ENCODE data around the gene DNAJC16.

DNAJC16 gene

DNA sequence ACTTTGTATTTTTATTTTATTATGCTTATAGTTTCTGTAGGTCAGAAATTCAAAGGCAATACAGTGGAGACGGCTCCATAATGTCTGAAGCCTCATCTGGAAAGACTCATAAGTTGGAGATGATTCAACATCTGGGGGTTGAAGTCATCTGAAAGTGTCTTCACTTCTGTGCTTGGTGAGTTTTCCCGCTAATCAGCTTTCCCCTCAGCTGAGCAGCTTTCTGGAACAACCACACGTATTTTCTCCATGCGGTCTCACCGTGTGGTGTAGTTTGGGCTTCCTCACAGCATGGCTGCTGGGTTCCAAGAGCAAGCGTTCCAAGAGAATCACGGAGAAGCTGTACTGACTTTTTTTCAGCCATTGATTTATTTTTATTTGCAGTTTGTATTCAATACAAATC, 83.0 kb downstream of the DNAJC16 start:
- Histone ChIP-seq H3K9ac (ENCODE audit: low read length) (no peak overlapping the region), H3K14ac (ENCODE audit: low read length in 2 of 2) (no peak overlapping the region), H3K27me3 (ENCODE audit: control insufficient read depth in 1 of 2, insufficient read depth in 1 of 2, low read length in 2 of 2) (no peaks in the 10 kb centered on the region), H3K4me1 (ENCODE audit: control insufficient read depth, insufficient read depth, low read depth, low read length) (no peaks in the 10 kb centered on the region), H2AFZ (ENCODE audit: low read depth, low read length) (no peak overlapping the region), H3K23ac (ENCODE audit: low read length in 2 of 2) (no peak overlapping the region), H2BK12ac (ENCODE audit: low read length in 2 of 2) (no peak overlapping the region), H2AK5ac (ENCODE audit: low read length, severe bottlenecking) (no peak overlapping the region), H3K18ac (ENCODE audit: low read depth in 1 of 2, low read length in 2 of 2) (no peak overlapping the region), H3K4me3 (ENCODE audit: insufficient read depth in 1 of 2, low read depth in 1 of 2, low read length in 2 of 2) (no peak overlapping the region), H3K9me3 (ENCODE audit: control insufficient read depth, low read length) (peaks cover 3% of the 10 kb centered on the region), H2BK15ac (ENCODE audit: low read depth, poor library complexity, severe bottlenecking) (no peak overlapping the region), H3K79me1 (replicated peaks; ENCODE audit: low read length, poor library complexity, severe bottlenecking) (no peaks in the 10 kb centered on the region), H3K4ac (ENCODE audit: low read depth in 1 of 2, low read length in 2 of 2) (no peak overlapping the region), H2BK5ac (ENCODE audit: low read depth, low read length, poor library complexity, severe bottlenecking) (no peak overlapping the region), H3K36me3 (ENCODE audit: control insufficient read depth in 1 of 2, insufficient read depth in 2 of 2, low read depth in 1 of 2, low read length in 2 of 2) (no peaks in the 10 kb centered on the region), H2BK120ac (ENCODE audit: low read depth, low read length) (no peak overlapping the region), H3K4me2 (ENCODE audit: low read length, poor library complexity, severe bottlenecking) (no peak overlapping the region), H4K8ac (ENCODE audit: low read length) (no peak overlapping the region), H4K91ac (ENCODE audit: low read length) (no peak overlapping the region), H3K27ac (ENCODE audit: low read length, poor library complexity, severe bottlenecking) (no peak overlapping the region)
- 95% methylated on average over 7 of the region's 7 CpGs for WGBS
- DNase-seq, result no peak

GRCh38 chr1:15610167-15610566, 83.5 kb downstream of the DNAJC16 start:
- Histone ChIP-seq H3K27ac (ENCODE audit: low read length, poor library complexity, severe bottlenecking) (no peak overlapping the region), H3K9ac (ENCODE audit: low read length) (no peak overlapping the region), H2BK120ac (ENCODE audit: low read depth, low read length) (no peak overlapping the region), H3K36me3 (ENCODE audit: control insufficient read depth in 1 of 2, insufficient read depth in 2 of 2, low read depth in 1 of 2, low read length in 2 of 2) (no peaks in the 10 kb centered on the region), H4K91ac (ENCODE audit: low read length) (no peak overlapping the region), H3K79me1 (replicated peaks; ENCODE audit: low read length, poor library complexity, severe bottlenecking) (no peaks in the 10 kb centered on the region), H3K14ac (ENCODE audit: low read length in 2 of 2) (no peak overlapping the region), H2BK5ac (ENCODE audit: low read depth, low read length, poor library complexity, severe bottlenecking) (no peak overlapping the region), H2BK15ac (ENCODE audit: low read depth, poor library complexity, severe bottlenecking) (no peak overlapping the region), H2AFZ (ENCODE audit: low read depth, low read length) (no peak overlapping the region), H3K4me1 (ENCODE audit: control insufficient read depth, insufficient read depth, low read depth, low read length) (no peaks in the 10 kb centered on the region), H3K4ac (ENCODE audit: low read depth in 1 of 2, low read length in 2 of 2) (no peak overlapping the region), H4K8ac (ENCODE audit: low read length) (no peak overlapping the region), H3K18ac (ENCODE audit: low read depth in 1 of 2, low read length in 2 of 2) (no peak overlapping the region), H3K23ac (ENCODE audit: low read length in 2 of 2) (no peak overlapping the region), H3K27me3 (ENCODE audit: control insufficient read depth in 1 of 2, insufficient read depth in 1 of 2, low read length in 2 of 2) (no peaks in the 10 kb centered on the region), H2AK5ac (ENCODE audit: low read length, severe bottlenecking) (no peak overlapping the region), H2BK12ac (ENCODE audit: low read length in 2 of 2) (no peak overlapping the region), H3K4me2 (ENCODE audit: low read length, poor library complexity, severe bottlenecking) (no peak overlapping the region), H3K4me3 (ENCODE audit: insufficient read depth in 1 of 2, low read depth in 1 of 2, low read length in 2 of 2) (no peak overlapping the region), H3K9me3 (ENCODE audit: control insufficient read depth, low read length) (peaks cover 3% of the 10 kb centered on the region)
- no peak for DNase-seq
- WGBS, result 67% methylated on average over 3 of the region's 4 CpGs

DNA sequence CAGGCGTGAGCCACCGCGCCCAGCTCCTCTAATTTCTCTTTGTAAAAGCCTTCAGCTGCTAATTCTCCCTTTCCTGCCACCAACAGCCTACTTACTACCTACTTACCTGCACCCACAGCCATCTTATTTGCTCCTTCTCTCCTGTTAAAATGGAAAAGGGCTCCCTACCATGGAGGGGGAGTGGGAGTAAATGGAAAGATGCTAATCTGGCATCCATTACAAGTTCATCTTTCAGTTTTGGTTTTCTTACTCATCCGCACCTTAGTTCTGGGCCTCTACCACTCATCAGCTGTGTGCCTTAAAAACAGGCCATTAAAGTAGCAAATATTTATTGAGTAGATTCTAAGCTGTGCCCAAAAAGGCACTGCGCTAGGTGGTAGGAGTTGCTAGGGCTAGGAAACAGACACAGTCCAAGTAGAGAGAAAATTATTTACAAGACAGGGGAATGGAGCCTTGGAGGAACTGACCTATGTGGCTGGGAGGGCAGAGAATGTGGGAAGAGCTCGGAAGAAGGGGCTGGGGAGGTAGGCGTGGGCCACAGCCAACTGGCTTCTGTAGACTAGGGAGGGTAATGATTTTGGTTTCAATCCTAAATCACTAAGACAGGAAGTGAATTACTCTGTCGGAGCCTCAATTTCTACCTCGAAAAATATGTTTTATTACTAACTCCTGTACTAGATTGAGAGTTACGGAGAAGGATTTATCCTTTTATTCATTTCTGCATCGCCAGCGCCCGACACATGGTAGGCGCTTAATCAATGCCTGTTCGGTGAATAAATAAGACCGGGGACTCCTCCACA, 89.9 kb downstream of the DNAJC16 start:
- Histone ChIP-seq H3K36me3 (ENCODE audit: control insufficient read depth in 1 of 2, insufficient read depth in 2 of 2, low read depth in 1 of 2, low read length in 2 of 2) (peaks cover 0 to 13% of the 10 kb centered on the region in 2 experiments), H3K23ac (ENCODE audit: low read length in 2 of 2) (no peak overlapping the region), H2BK15ac (ENCODE audit: low read depth, poor library complexity, severe bottlenecking) (no peak overlapping the region), H2AK5ac (ENCODE audit: low read length, severe bottlenecking) (no peak overlapping the region), H4K8ac (ENCODE audit: low read length) (no peak overlapping the region), H3K27me3 (ENCODE audit: control insufficient read depth in 1 of 2, insufficient read depth in 1 of 2, low read length in 2 of 2) (no peaks in the 10 kb centered on the region), H3K14ac (ENCODE audit: low read length in 2 of 2) (peak overlapping the region in 1 of 2 experiments; percentile 31), H3K4me2 (ENCODE audit: low read length, poor library complexity, severe bottlenecking) (peak overlapping the region; percentile 83), H3K27ac (ENCODE audit: low read length, poor library complexity, severe bottlenecking) (peak overlapping the region; percentile 88), H3K4ac (ENCODE audit: low read depth in 1 of 2, low read length in 2 of 2) (peak overlapping the region in 1 of 2 experiments; percentile 52), H3K4me1 (ENCODE audit: control insufficient read depth, insufficient read depth, low read depth, low read length) (peaks cover 5% of the 10 kb centered on the region), H4K91ac (ENCODE audit: low read length) (no peak overlapping the region), H3K79me1 (replicated peaks; ENCODE audit: low read length, poor library complexity, severe bottlenecking) (no peaks in the 10 kb centered on the region), H3K9me3 (ENCODE audit: control insufficient read depth, low read length) (no peaks in the 10 kb centered on the region), H2BK12ac (ENCODE audit: low read length in 2 of 2) (peak overlapping the region in 1 of 2 experiments; percentile 12), H3K18ac (ENCODE audit: low read depth in 1 of 2, low read length in 2 of 2) (peak overlapping the region; percentile 18 to 50), H3K4me3 (ENCODE audit: insufficient read depth in 1 of 2, low read depth in 1 of 2, low read length in 2 of 2) (peak overlapping the region; percentile 31 to 79), H2BK120ac (ENCODE audit: low read depth, low read length) (no peak overlapping the region), H2AFZ (ENCODE audit: low read depth, low read length) (peak overlapping the region; percentile 55), H2BK5ac (ENCODE audit: low read depth, low read length, poor library complexity, severe bottlenecking) (peak overlapping the region; percentile 5), H3K9ac (ENCODE audit: low read length) (peak overlapping the region; percentile 89)
- 6% methylated on average over 10 of the region's 16 CpGs for WGBS
- peak; percentile 76 for DNase-seq

- H2AFZ ChIP-seq (ENCODE audit: low read depth, low read length), result peak within 1 kb of the TSS; percentile 78
- H3K23ac ChIP-seq (ENCODE audit: low read length in 2 of 2), result peak within 1 kb of the TSS; percentile 23 to 51
- H4K91ac ChIP-seq (ENCODE audit: low read length), result peak within 1 kb of the TSS; percentile 98
- peak within 1 kb of the TSS; percentile 79 for H4K8ac ChIP-seq (ENCODE audit: low read length)
- peak within 1 kb of the TSS; percentile 98 for H3K9ac ChIP-seq (ENCODE audit: low read length)
- peak within 1 kb of the TSS; percentile 91 for H2BK15ac ChIP-seq (ENCODE audit: low read depth, poor library complexity, severe bottlenecking)
- peak within 1 kb of the TSS; percentile 83 for H3K4me2 ChIP-seq (ENCODE audit: low read length, poor library complexity, severe bottlenecking)
- WGBS, result under 1% methylated on average over 47 of the region's 86 CpGs
- H2BK5ac ChIP-seq (ENCODE audit: low read depth, low read length, poor library complexity, severe bottlenecking), result peak within 1 kb of the TSS; percentile 86
- H3K27me3 ChIP-seq (ENCODE audit: control insufficient read depth in 1 of 2, insufficient read depth in 1 of 2, low read length in 2 of 2), result no peaks in the 10 kb centered on the region
- peaks cover 5% of the 10 kb centered on the region for H3K4me1 ChIP-seq (ENCODE audit: control insufficient read depth, insufficient read depth, low read depth, low read length)
- H3K9me3 ChIP-seq (ENCODE audit: control insufficient read depth, low read length), result no peaks in the 10 kb centered on the region
- H2BK120ac ChIP-seq (ENCODE audit: low read depth, low read length), result peak within 1 kb of the TSS; percentile 87
- H3K14ac ChIP-seq (ENCODE audit: low read length in 2 of 2), result peak within 1 kb of the TSS in 1 of 2 experiments; percentile 86
- peaks cover 0 to 13% of the 10 kb centered on the region in 2 experiments for H3K36me3 ChIP-seq (ENCODE audit: control insufficient read depth in 1 of 2, insufficient read depth in 2 of 2, low read depth in 1 of 2, low read length in 2 of 2)
- H3K27ac ChIP-seq (ENCODE audit: low read length, poor library complexity, severe bottlenecking), result peak within 1 kb of the TSS; percentile 88
- peak; percentile 99 for DNase-seq
- H3K18ac ChIP-seq (ENCODE audit: low read depth in 1 of 2, low read length in 2 of 2), result peak within 1 kb of the TSS; percentile 97 to 98
- H2AK5ac ChIP-seq (ENCODE audit: low read length, severe bottlenecking), result no peak within 1 kb of the TSS
- peak within 1 kb of the TSS; percentile 69 to 89 for H3K4ac ChIP-seq (ENCODE audit: low read depth in 1 of 2, low read length in 2 of 2)
- peak within 1 kb of the TSS; percentile 88 to 94 for H3K4me3 ChIP-seq (ENCODE audit: insufficient read depth in 1 of 2, low read depth in 1 of 2, low read length in 2 of 2)
- peak within 1 kb of the TSS in 1 of 2 experiments; percentile 90 for H2BK12ac ChIP-seq (ENCODE audit: low read length in 2 of 2)
- H3K79me1 ChIP-seq (replicated peaks; ENCODE audit: low read length, poor library complexity, severe bottlenecking), result no peaks in the 10 kb centered on the region
Measured at GRCh38 chr1:15617173-15618076, 90.8 kb downstream of the DNAJC16 start, which contains the start of gene DDI2. TSS of gene DDI2 (plus strand) at chr1:15617458. CDS start at chr1:15617671, 213 bp downstream.

Measured in mesenchymal stem cell (in vitro differentiated cells and primary cell).